Naive thymus-derived CD4-positive, alpha-beta T cell (primary cell): ENCODE data around the gene RAMP3. TPM values are rescaled to one million over a fixed set of nuclear protein-coding genes. Genes with fewer than 3 reads are reported as not detected.

Experiments used
- ATAC-seq: fragments of 150-1000 bp; cut with Tn5 transposase; 2 replicates; pipeline ENCODE4 v1.10.0; 2021; ENCODE audit warnings: mild to moderate bottlenecking, moderate library complexity
- CTCF ChIA-PET: fragments of 350-600 bp; sonication (Branson Sonifier 250); formaldehyde crosslinking; loops from one replicate; lab custom pipeline; 2021; ENCODE audit warnings: antibody characterized with exemption; lab: Charles Lee
- POLR2A ChIA-PET: fragments of 350-600 bp; sonication (Branson Sonifier 250); formaldehyde crosslinking; loops from one replicate; lab custom pipeline; 2021; ENCODE audit warnings: antibody characterized with exemption, inconsistent platforms; lab: Charles Lee
- DNase-seq, 9 donors: peaks; one replicate each; pipeline versions ENCODE4 v3.0.0 to v3.0.0-alpha.2; 2020 to 2022; ENCODE audit warnings: mixed read lengths in 1 of 9
- H3K27ac ChIP-seq: one replicate; pipeline ENCODE4 v1.7.0; 2013; ENCODE audit warnings: mild to moderate bottlenecking, low read depth, low read length, moderate library complexity
- H3K27me3 ChIP-seq, 2 donors: one replicate each; pipeline ENCODE4 v1.7.0; 2013; ENCODE audit warnings: low read length in 2 of 2, mild to moderate bottlenecking in 2 of 2, moderate library complexity in 2 of 2; ENCODE audit not compliant: control insufficient read depth in 2 of 2, insufficient read depth in 2 of 2
- H3K36me3 ChIP-seq, 3 experiments: 1 replicate in 2 of 3; 2 replicates in 1 of 3; pipeline ENCODE4 v1.7.0; 2013; ENCODE audit warnings: low read length in 3 of 3, mild to moderate bottlenecking in 3 of 3, moderate library complexity in 1 of 3; ENCODE audit not compliant: insufficient read depth in 3 of 3, control insufficient read depth in 2 of 3
- H3K4me1 ChIP-seq, 2 donors: one replicate each; pipeline ENCODE4 v1.7.0; 2013; ENCODE audit warnings: low read length in 2 of 2, mild to moderate bottlenecking in 2 of 2, moderate library complexity in 1 of 2; ENCODE audit not compliant: control insufficient read depth in 2 of 2, insufficient read depth in 2 of 2
- H3K4me3 ChIP-seq: 2 replicates; pipeline ENCODE4 v1.7.0; 2013; ENCODE audit warnings: mild to moderate bottlenecking, low read length
- H3K9me3 ChIP-seq, 3 experiments: 1 replicate in 2 of 3; 2 replicates in 1 of 3; pipeline ENCODE4 v1.7.0; 2013; ENCODE audit warnings: low read length in 3 of 3; ENCODE audit not compliant: control insufficient read depth in 2 of 3
- H3K27ac Mint-ChIP-seq, 9 donors: one replicate each; pipeline ENCODE4 v1.8.0; 2020 to 2022; ENCODE audit warnings: mixed read lengths in 9 of 9, mild to moderate bottlenecking in 8 of 9, moderate library complexity in 5 of 9, inconsistent platforms in 2 of 9
- H3K27me3 Mint-ChIP-seq, 5 donors: one replicate each; pipeline ENCODE4 v1.8.0; 2021 to 2022; ENCODE audit warnings: mixed read lengths in 5 of 5, mild to moderate bottlenecking in 1 of 5
- H3K36me3 Mint-ChIP-seq, 5 donors: one replicate each; pipeline ENCODE4 v1.8.0; 2020 to 2022; ENCODE audit warnings: mixed read lengths in 5 of 5, mild to moderate bottlenecking in 3 of 5, inconsistent platforms in 1 of 5
- H3K4me1 Mint-ChIP-seq, 7 donors: one replicate each; pipeline ENCODE4 v1.8.0; 2020 to 2022; ENCODE audit warnings: mixed read lengths in 7 of 7, mild to moderate bottlenecking in 3 of 7, inconsistent platforms in 1 of 7
- H3K4me3 Mint-ChIP-seq, 10 donors: one replicate each; pipeline ENCODE4 v1.8.0; 2020 to 2022; ENCODE audit warnings: mild to moderate bottlenecking in 10 of 10, mixed read lengths in 10 of 10, moderate library complexity in 6 of 10, inconsistent platforms in 2 of 10
- H3K9me3 Mint-ChIP-seq, 11 donors: one replicate each; pipeline ENCODE4 v1.8.0; 2020 to 2022; ENCODE audit warnings: mixed read lengths in 11 of 11, mild to moderate bottlenecking in 4 of 11, inconsistent platforms in 1 of 11, moderate library complexity in 1 of 11
- intact Hi-C, 2 donors: fragments of 100-400 bp; cut with micrococcal nuclease; formaldehyde crosslinking; loops; one replicate each; pipeline ENCODE4 v1.15.1; 2023
- polyA plus RNA-seq, 2 donors: library from polyadenylated mRNA; unstranded; fragments of 300-500 nt; fragmentation: Illumina TruSeq; gene quantifications; one replicate each; pipeline ENCODE4 v1.2.3, GENCODE V29; 2021
- total RNA-seq, 6 experiments: library from RNA in 5 of 6; stranded (reverse) in 5 of 6; gene quantifications; 1 replicate in 5 of 6; 2 replicates in 1 of 6; pipeline ENCODE4 v1.2.3 and lab custom pipeline; 2021 to 2026

RAMP3 gene
- total and polyA plus RNA-seq, 7 experiments from 2014 or later: 0.39 TPM; not detected in 6

- Mint-ChIP-seq H3K4me1 (peaks cover 0 to 2% (median 0%) of the 10 kb centered on the region in 7 donors), H3K9me3 (no peaks in the 10 kb centered on the region), H3K27me3 (peaks cover 3 to 25% (median 17%) of the 10 kb centered on the region in 5 donors), H3K36me3 (no peaks in the 10 kb centered on the region), H3K27ac (no peak overlapping the region), H3K4me3 (no peak overlapping the region)
- DNase-seq (no peak), ATAC-seq (no peak)
- Histone ChIP-seq H3K4me1 (no peaks in the 10 kb centered on the region), H3K27me3 (no peaks in the 10 kb centered on the region), H3K4me3 (no peak overlapping the region), H3K36me3 (no peaks in the 10 kb centered on the region), H3K9me3 (no peaks in the 10 kb centered on the region), H3K27ac (no peak overlapping the region)
- intact Hi-C loops: no loop called here
- POLR2A ChIA-PET: no interaction called here
- CTCF ChIA-PET: no interaction called here
These were observed 10.8 kb upstream of the RAMP3 start for GRCh38 chr7:45146531-45147379.

GRCh38 chr7:45147858-45148652 is 9.5 kb upstream of the RAMP3 start:
- ChIA-PET POLR2A (no interaction called here), CTCF (no interaction called here)
- Histone ChIP-seq H3K4me1 (no peaks in the 10 kb centered on the region), H3K4me3 (no peak overlapping the region), H3K9me3 (no peaks in the 10 kb centered on the region), H3K36me3 (no peaks in the 10 kb centered on the region), H3K27ac (no peak overlapping the region), H3K27me3 (no peaks in the 10 kb centered on the region)
- H3K36me3 Mint-ChIP-seq: no peaks in the 10 kb centered on the region
- H3K27me3 Mint-ChIP-seq: peaks cover 3 to 25% (median 19%) of the 10 kb centered on the region in 5 donors
- H3K9me3 Mint-ChIP-seq: no peaks in the 10 kb centered on the region
- no peak overlapping the region for H3K27ac Mint-ChIP-seq
- H3K4me3 Mint-ChIP-seq: no peak overlapping the region
- ATAC-seq (no peak), DNase-seq (no peak)
- intact Hi-C loops: no loop called here
- H3K4me1 Mint-ChIP-seq: no peaks in the 10 kb centered on the region

- Mint-ChIP-seq H3K36me3 (no peaks in the 10 kb centered on the region), H3K27me3 (peaks cover 3 to 25% (median 19%) of the 10 kb centered on the region in 5 donors), H3K27ac (no peak overlapping the region), H3K4me1 (no peaks in the 10 kb centered on the region), H3K4me3 (no peak overlapping the region), H3K9me3 (no peaks in the 10 kb centered on the region)
- H3K27ac ChIP-seq: no peak overlapping the region
- H3K9me3 ChIP-seq: no peaks in the 10 kb centered on the region
- ChIA-PET CTCF (no interaction called here), POLR2A (no interaction called here)
- no peaks in the 10 kb centered on the region for H3K27me3 ChIP-seq
- DNase-seq (no peak), ATAC-seq (no peak)
- H3K36me3 ChIP-seq: no peaks in the 10 kb centered on the region
- intact Hi-C loops: no loop called here
- no peak overlapping the region for H3K4me3 ChIP-seq
- no peaks in the 10 kb centered on the region for H3K4me1 ChIP-seq
These were observed 9.0 kb upstream of the RAMP3 start for GRCh38 chr7:45148653-45148973.

- POLR2A ChIA-PET: no interaction called here
- H3K27me3 Mint-ChIP-seq: peaks cover 3 to 21% (median 12%) of the 10 kb centered on the region in 5 donors
- no peaks in the 10 kb centered on the region for H3K4me1 ChIP-seq
- intact Hi-C loops: no loop called here
- CTCF ChIA-PET: no interaction called here
- H3K36me3 ChIP-seq: no peaks in the 10 kb centered on the region
- H3K27me3 ChIP-seq: no peaks in the 10 kb centered on the region
- no peaks in the 10 kb centered on the region for H3K4me1 Mint-ChIP-seq
- no peaks in the 10 kb centered on the region for H3K36me3 Mint-ChIP-seq
- H3K4me3 ChIP-seq: no peak overlapping the region
- DNase-seq (no peak), ATAC-seq (no peak)
- H3K4me3 Mint-ChIP-seq: no peak overlapping the region
- peak overlapping the region in 1 of 9 donors; percentile 16 for H3K27ac Mint-ChIP-seq
- no peak overlapping the region for H3K27ac ChIP-seq
- no peaks in the 10 kb centered on the region for H3K9me3 Mint-ChIP-seq
- H3K9me3 ChIP-seq: no peaks in the 10 kb centered on the region
These were observed 8.0 kb upstream of the RAMP3 start for GRCh38 chr7:45149606-45150005.

- intact Hi-C loops: no loop called here
- no peak for ATAC-seq
- H3K36me3 Mint-ChIP-seq: no peaks in the 10 kb centered on the region
These were observed 7.4 kb upstream of the RAMP3 start for GRCh38 chr7:45150199-45150598.

GRCh38 chr7:45151131-45151684 is 6.4 kb upstream of the RAMP3 start:
- H3K27me3 Mint-ChIP-seq: peaks cover 0 to 19% (median 15%) of the 10 kb centered on the region in 5 donors
- Histone ChIP-seq H3K9me3 (no peaks in the 10 kb centered on the region), H3K4me1 (no peaks in the 10 kb centered on the region), H3K36me3 (no peaks in the 10 kb centered on the region), H3K27ac (no peak overlapping the region), H3K4me3 (no peak overlapping the region), H3K27me3 (no peaks in the 10 kb centered on the region)
- no peak overlapping the region for H3K4me3 Mint-ChIP-seq
- no peaks in the 10 kb centered on the region for H3K4me1 Mint-ChIP-seq
- no peaks in the 10 kb centered on the region for H3K36me3 Mint-ChIP-seq
- intact Hi-C loops: no loop called here
- DNase-seq (no peak), ATAC-seq (no peak)
- POLR2A ChIA-PET: interaction anchor here (0.5 kb wide), 1 partner anchor 241 kb away, joined by 3 read pairs; no protein-coding TSS in a partner anchor
- H3K9me3 Mint-ChIP-seq: no peaks in the 10 kb centered on the region
- no peak overlapping the region for H3K27ac Mint-ChIP-seq
- CTCF ChIA-PET: no interaction called here

More at GRCh38 chr7:45150199-45150598, 7.4 kb upstream of the RAMP3 start:
- Mint-ChIP-seq H3K27ac (no peak overlapping the region), H3K4me1 (no peaks in the 10 kb centered on the region), H3K27me3 (peaks cover 0 to 16% (median 12%) of the 10 kb centered on the region in 5 donors), H3K4me3 (no peak overlapping the region), H3K9me3 (no peaks in the 10 kb centered on the region)
- H3K4me3 ChIP-seq: no peak overlapping the region
- H3K36me3 ChIP-seq: no peaks in the 10 kb centered on the region
- DNase-seq: no peak
- no peaks in the 10 kb centered on the region for H3K4me1 ChIP-seq
- POLR2A ChIA-PET: no interaction called here
- H3K9me3 ChIP-seq: no peaks in the 10 kb centered on the region
- no peaks in the 10 kb centered on the region for H3K27me3 ChIP-seq
- CTCF ChIA-PET: no interaction called here
- H3K27ac ChIP-seq: no peak overlapping the region
